ENCODE measurements around the gene CCDC158.
A peak's percentile ranks its signal among the peaks of the same experiment; 100 is the strongest.

The CCDC158 gene

DNA sequence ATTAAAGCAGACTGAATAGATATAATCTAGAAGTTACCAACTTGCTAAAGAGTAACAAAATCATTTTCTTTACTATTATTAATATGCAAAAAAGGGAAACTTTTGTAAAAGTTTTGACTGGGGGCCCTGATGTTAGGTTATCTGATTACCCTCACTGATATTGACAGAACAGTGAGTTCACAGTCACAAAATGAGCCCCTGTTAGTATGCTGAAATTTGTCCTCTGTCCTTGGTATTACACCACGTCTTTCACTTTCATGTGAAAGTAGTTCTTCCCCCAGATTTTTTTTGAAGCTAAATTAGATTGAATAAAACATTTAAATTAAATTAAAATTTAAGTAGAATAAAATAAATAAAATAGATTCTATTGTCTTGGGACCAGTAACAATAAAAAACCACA is 108.5 kb downstream of the CCDC158 start:
- H3K36me3 Mint-ChIP-seq (ENCODE audit: low read depth) = peaks cover 10% of the 10 kb centered on the region
- H3K4me3 Mint-ChIP-seq = no peak overlapping the region
- H3K27ac Mint-ChIP-seq = no peak overlapping the region
- peaks cover 2% of the 10 kb centered on the region for H3K27me3 Mint-ChIP-seq (ENCODE audit: low read depth)
- peaks cover 11% of the 10 kb centered on the region for H3K4me1 Mint-ChIP-seq
- H3K9me3 Mint-ChIP-seq = peaks cover 15% of the 10 kb centered on the region
- no peak for TF ChIP-seq CTCF (IDR thresholded peaks at IDR 0.05; ENCODE audit: unreplicated experiment in 3 of 3)

DNA sequence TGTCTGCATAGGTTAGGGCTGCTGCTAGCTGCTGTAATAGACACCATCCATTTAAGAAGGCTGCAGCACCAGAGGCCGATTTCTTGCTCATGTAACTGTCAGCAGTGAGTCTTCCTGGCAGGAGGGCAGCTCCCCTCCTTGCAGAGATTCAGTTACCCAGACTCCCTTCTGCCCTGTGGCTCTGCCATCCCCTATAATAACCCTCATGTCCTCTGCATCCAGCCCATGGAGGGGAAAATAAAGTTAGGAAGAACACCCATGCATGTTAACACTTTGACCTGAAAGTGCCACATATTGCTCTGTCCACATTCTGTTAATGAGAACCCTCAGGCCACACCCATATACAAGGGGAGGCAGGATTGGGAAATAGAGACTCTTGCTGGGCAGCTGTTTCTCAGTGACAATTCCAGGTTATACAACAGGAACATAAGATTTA is 109.0 kb downstream of the CCDC158 start:
- Mint-ChIP-seq H3K36me3 (ENCODE audit: low read depth) (peaks cover 8% of the 10 kb centered on the region), H3K27ac (no peak overlapping the region), H3K27me3 (ENCODE audit: low read depth) (peaks cover 4% of the 10 kb centered on the region), H3K4me3 (no peak overlapping the region), H3K4me1 (peaks cover 14% of the 10 kb centered on the region), H3K9me3 (peaks cover 11% of the 10 kb centered on the region)
- TF ChIP-seq CTCF (IDR thresholded peaks at IDR 0.05; ENCODE audit: unreplicated experiment in 3 of 3) = no peak

DNA sequence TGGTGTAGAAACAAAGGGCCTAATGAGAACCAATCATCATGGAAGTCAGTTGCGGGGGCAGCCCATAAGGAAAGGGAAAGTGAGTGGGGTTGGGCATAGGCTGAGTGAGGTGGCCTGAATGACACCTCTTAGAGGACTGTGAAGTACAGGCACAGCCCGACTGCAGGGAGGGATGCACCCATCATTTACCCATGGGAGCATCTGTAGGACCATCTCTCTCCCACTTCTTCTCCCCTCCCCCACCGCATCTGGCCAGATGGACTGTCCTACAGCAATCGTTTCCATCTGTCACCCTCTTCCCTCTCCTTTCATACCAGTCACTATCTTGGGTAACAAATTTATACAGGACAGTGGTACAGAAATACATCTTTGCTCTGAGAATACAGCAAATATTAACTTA is 110.3 kb downstream of the CCDC158 start:
- H3K4me3 Mint-ChIP-seq = no peak overlapping the region
- TF ChIP-seq CTCF (IDR thresholded peaks at IDR 0.05; ENCODE audit: unreplicated experiment in 3 of 3) = no peak
- H3K36me3 Mint-ChIP-seq (ENCODE audit: low read depth) = peaks cover 7% of the 10 kb centered on the region
- peaks cover 2% of the 10 kb centered on the region for H3K9me3 Mint-ChIP-seq
- peaks cover 14% of the 10 kb centered on the region for H3K4me1 Mint-ChIP-seq
- peaks cover 4% of the 10 kb centered on the region for H3K27me3 Mint-ChIP-seq (ENCODE audit: low read depth)
- no peak overlapping the region for H3K27ac Mint-ChIP-seq

- Mint-ChIP-seq H3K4me3 (no peak overlapping the region), H3K36me3 (ENCODE audit: low read depth) (peaks cover 7% of the 10 kb centered on the region), H3K27ac (peak overlapping the region in 1 of 3 experiments; percentile 59), H3K9me3 (peaks cover 2% of the 10 kb centered on the region), H3K27me3 (ENCODE audit: low read depth) (peaks cover 10% of the 10 kb centered on the region), H3K4me1 (peaks cover 21% of the 10 kb centered on the region)
- TF ChIP-seq CTCF (IDR thresholded peaks at IDR 0.05; ENCODE audit: unreplicated experiment in 3 of 3) = no peak
These were observed 110.9 kb downstream of the CCDC158 start for GRCh38 chr4:76309939-76310550.

DNA sequence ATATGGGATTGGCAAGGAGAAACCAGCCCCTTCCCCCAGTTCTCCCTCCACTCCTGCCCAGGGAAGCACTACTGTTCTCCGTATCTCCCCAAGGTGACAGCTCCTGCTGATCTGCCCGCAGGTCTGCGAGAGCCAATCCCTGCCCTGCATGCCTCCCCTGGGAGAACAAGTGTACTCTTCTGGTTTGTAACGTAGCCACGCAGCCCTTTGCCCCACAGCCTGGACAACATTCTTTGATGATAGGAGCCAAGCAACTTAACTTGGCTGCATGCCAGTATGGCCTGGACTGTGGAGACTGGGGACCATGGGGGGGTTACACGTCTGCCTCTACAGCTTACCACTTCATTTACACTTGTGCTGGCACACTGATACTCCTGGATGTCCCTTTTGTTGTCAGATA is 112.4 kb downstream of the CCDC158 start:
- Mint-ChIP-seq H3K9me3 (no peaks in the 10 kb centered on the region), H3K27ac (no peak overlapping the region), H3K27me3 (ENCODE audit: low read depth) (peaks cover 12% of the 10 kb centered on the region), H3K4me3 (peak overlapping the region; percentile 75 to 79 (median 79)), H3K36me3 (ENCODE audit: low read depth) (peaks cover 7% of the 10 kb centered on the region), H3K4me1 (peaks cover 23% of the 10 kb centered on the region)
- TF ChIP-seq CTCF (IDR thresholded peaks at IDR 0.05; ENCODE audit: unreplicated experiment in 3 of 3) = no peak

GRCh38 chr4:76307660-76308014 is 113.3 kb downstream of the CCDC158 start:
- no peak for TF ChIP-seq CTCF (IDR thresholded peaks at IDR 0.05; ENCODE audit: unreplicated experiment in 3 of 3)
- H3K36me3 Mint-ChIP-seq (ENCODE audit: low read depth) = peaks cover 7% of the 10 kb centered on the region
- no peaks in the 10 kb centered on the region for H3K9me3 Mint-ChIP-seq
- H3K27me3 Mint-ChIP-seq (ENCODE audit: low read depth) = peaks cover 12% of the 10 kb centered on the region
- H3K4me3 Mint-ChIP-seq = peak overlapping the region; percentile 89 to 91 (median 89)
- peak overlapping the region in 1 of 3 experiments; percentile 36 for H3K27ac Mint-ChIP-seq
- H3K4me1 Mint-ChIP-seq = peaks cover 27% of the 10 kb centered on the region
